Stomach (tissue), 9 donors: Measurements from ENCODE around the gene CAV1. TPM values are rescaled to one million over a fixed set of nuclear protein-coding genes. Genes with fewer than 3 reads are reported as not detected.

Experiments used
- DNase-seq, 2 donors: peaks; one replicate each; pipeline versions ENCODE4 v3.0.0 to v3.0.0-alpha.2; 2013 to 2019
- H3K27ac ChIP-seq, 5 donors: fragments of 200-600 bp in 4 of 5; sonication (generic) in 4 of 5; one replicate each; pipeline ENCODE4 v1.5.1; 2013 to 2019; ENCODE audit warnings: mild to moderate bottlenecking in 1 of 5, moderate library complexity in 1 of 5
- H3K27me3 ChIP-seq, 3 donors: fragments of 200-600 bp; sonication (generic); one replicate each; pipeline ENCODE4 v1.5.1; 2017 to 2019; ENCODE audit warnings: mixed run types in 1 of 3
- H3K36me3 ChIP-seq, 4 donors: fragments of 200-600 bp; sonication (generic); 1 replicate in 3 of 4; 2 replicates in 1 of 4; pipeline ENCODE4 v1.5.1; 2016 to 2019
- H3K4me1 ChIP-seq, 4 donors: fragments of 200-600 bp; sonication (generic); one replicate each; pipeline ENCODE4 v1.5.1; 2016 to 2019
- H3K4me3 ChIP-seq, 4 donors: fragments of 200-600 bp; sonication (generic) in 3 of 4; one replicate each; pipeline ENCODE4 v1.5.1; 2016 to 2019; ENCODE audit warnings: mild to moderate bottlenecking in 1 of 4
- H3K9me3 ChIP-seq, 4 donors: fragments of 200-600 bp; sonication (generic); one replicate each; pipeline ENCODE4 v1.5.1; 2016 to 2019
- CTCF ChIP-seq, 7 experiments: fragments of 450-650 bp in 4 of 7; fragments of 200-600 bp in 3 of 7; sonication (generic) in 3 of 7; IDR thresholded peaks; one replicate each; pipeline ENCODE4 v1.5.1; 2016 to 2019; ENCODE audit warnings: antibody characterized with exemption in 7 of 7, control low read depth in 2 of 7, mild to moderate bottlenecking in 1 of 7
- EP300 ChIP-seq: sonication (generic); formaldehyde crosslinking; IDR thresholded peaks from one replicate; pipeline ENCODE4 v1.6.1; 2017; ENCODE audit warnings: antibody characterized with exemption
- POLR2A ChIP-seq, 4 donors: fragments of 450-650 bp; IDR thresholded peaks; one replicate each; pipeline ENCODE4 v1.6.1; 2016; ENCODE audit warnings: antibody characterized with exemption in 4 of 4, control low read depth in 2 of 4, mild to moderate bottlenecking in 1 of 4, moderate library complexity in 1 of 4
- POLR2AphosphoS5 ChIP-seq, 3 donors: sonication (generic); formaldehyde crosslinking; IDR thresholded peaks; one replicate each; pipeline ENCODE4 v1.6.1; 2016; ENCODE audit warnings: antibody characterized with exemption in 3 of 3
- WGBS, 5 donors: extraction: QIAGEN DNeasy Blood & Tissue Kit in 3 of 5; methylation state at CpG; one replicate each; pipeline versions ENCODE4 v1.1.5 to v1.1.7; 2013 to 2018; 5-methylcytosine and 5-hydroxymethylcytosine counted together
- intact Hi-C: fragments of 100-400 bp; cut with DNase I; formaldehyde crosslinking; loops from one replicate; pipeline ENCODE4 v1.15.1; 2023; ENCODE audit warnings: low total_unique reads
- polyA plus RNA-seq, 3 donors: library from polyadenylated mRNA; stranded (reverse); fragments of 200-250 nt; gene quantifications; one replicate each; pipeline ENCODE4 v1.2.3, GENCODE V29; 2013
- total RNA-seq, 5 donors: library from RNA; depleted of rRNA; stranded (reverse); fragments of >200 nt; gene quantifications; one replicate each; pipeline versions ENCODE4 v1.1.0 to v1.2.3, GENCODE V29; 2014 to 2016
- donor health status: healthy with polysubstance abuse.
- donor health status: Bipolar disorder and iron deficiency.
- donor health status: healthy.

Gene CAV1
- total and polyA plus RNA-seq, 8 donors: 18.5 to 719 (median 86.7) TPM

GRCh38 chr7:116566666-116567065 is 41.8 kb downstream of the CAV1 start:
- Histone ChIP-seq H3K36me3 (no peaks in the 10 kb centered on the region), H3K27me3 (no peaks in the 10 kb centered on the region), H3K4me3 (no peak overlapping the region), H3K4me1 (no peaks in the 10 kb centered on the region), H3K27ac (no peak overlapping the region), H3K9me3 (no peaks in the 10 kb centered on the region)
- intact Hi-C loops: no loop called here
- TF ChIP-seq CTCF (IDR thresholded peaks at IDR 0.05) (no peak), EP300 (no peak), POLR2A (IDR thresholded peaks at IDR 0.05) (no peak), POLR2AphosphoS5 (IDR thresholded peaks at IDR 0.05) (no peak)
- no peak for DNase-seq

- no peak overlapping the region for H3K27ac ChIP-seq
- no peak for DNase-seq
- H3K36me3 ChIP-seq: no peaks in the 10 kb centered on the region
- H3K27me3 ChIP-seq: no peaks in the 10 kb centered on the region
- WGBS, 5 donors: 78 to 84% (median 81%) methylated on average over 3 of the region's 3 CpGs
- H3K4me3 ChIP-seq: no peak overlapping the region
- no peaks in the 10 kb centered on the region for H3K9me3 ChIP-seq
- peaks cover 0 to 10% (median 0%) of the 10 kb centered on the region in 4 donors for H3K4me1 ChIP-seq
- intact Hi-C loops: no loop called here
- TF ChIP-seq POLR2AphosphoS5 (IDR thresholded peaks at IDR 0.05) (no peak), EP300 (no peak), CTCF (IDR thresholded peaks at IDR 0.05) (no peak), POLR2A (IDR thresholded peaks at IDR 0.05) (no peak)
Observed at GRCh38 chr7:116569737-116570136, 44.9 kb downstream of the CAV1 start.

GRCh38 chr7:116570306-116570705 is 45.5 kb downstream of the CAV1 start:
- Histone ChIP-seq H3K27me3 (no peaks in the 10 kb centered on the region), H3K36me3 (no peaks in the 10 kb centered on the region), H3K4me1 (peaks cover 0 to 10% (median 0%) of the 10 kb centered on the region in 4 donors), H3K4me3 (no peak overlapping the region), H3K9me3 (no peaks in the 10 kb centered on the region), H3K27ac (no peak overlapping the region)
- no peak for TF ChIP-seq POLR2A (IDR thresholded peaks at IDR 0.05)
- no peak for TF ChIP-seq CTCF (IDR thresholded peaks at IDR 0.05)
- TF ChIP-seq POLR2AphosphoS5 (IDR thresholded peaks at IDR 0.05): no peak
- no peak for TF ChIP-seq EP300
- no peak for DNase-seq
- intact Hi-C loops: no loop called here

- TF ChIP-seq POLR2AphosphoS5 (IDR thresholded peaks at IDR 0.05) (no peak), POLR2A (IDR thresholded peaks at IDR 0.05) (no peak), CTCF (IDR thresholded peaks at IDR 0.05) (no peak), EP300 (no peak)
- H3K4me3 ChIP-seq: no peak overlapping the region
- H3K36me3 ChIP-seq: no peaks in the 10 kb centered on the region
- DNase-seq: no peak
- intact Hi-C loops: no loop called here
- no peaks in the 10 kb centered on the region for H3K9me3 ChIP-seq
- no peak overlapping the region for H3K27ac ChIP-seq
- 78 to 94% (median 85%) methylated on average over 1 of the region's 1 CpG for WGBS, 5 donors
- H3K4me1 ChIP-seq: peaks cover 0 to 10% (median 0%) of the 10 kb centered on the region in 4 donors
- H3K27me3 ChIP-seq: no peaks in the 10 kb centered on the region
Observed at GRCh38 chr7:116571037-116571436, 46.2 kb downstream of the CAV1 start.
